H1 (cell line): ENCODE results near the gene RARA. TPM values are rescaled to one million over a fixed set of nuclear protein-coding genes. Genes with fewer than 3 reads are reported as not detected.

ENCODE experiments used
- BRCA1 ChIP-seq: IDR thresholded peaks from 2 replicates; pipeline ENCODE4 v1.6.1; 2012; ENCODE audit warnings: low read depth, low read length, improper control_type of control experiment
- CHD1 ChIP-seq: IDR thresholded peaks from 2 replicates; pipeline ENCODE4 v1.6.1; 2012; ENCODE audit warnings: low read depth, low read length, improper control_type of control experiment
- NANOG ChIP-seq: IDR thresholded peaks from 2 replicates; pipeline ENCODE4 v1.6.1; 2011; ENCODE audit warnings: low read length, low read depth, mild to moderate bottlenecking, inconsistent platforms; ENCODE audit not compliant: insufficient read depth, poor library complexity, severe bottlenecking
- polyA plus RNA-seq, 7 experiments: library from polyadenylated mRNA; depleted of rRNA in 3 of 7; stranded (reverse) in 5 of 7; unstranded in 2 of 7; fragments of >200 nt in 5 of 7; fragments of 200-250 nt in 2 of 7; gene quantifications; 1 replicate in 5 of 7; 2 replicates in 1 of 7; 4 replicates in 1 of 7; pipeline versions ENCODE4 v1.2.1 to v1.2.3, GENCODE V29; 2011 to 2013; ENCODE audit warnings: missing spikeins in 2 of 7, mixed read lengths in 2 of 7
- total RNA-seq: library from RNA; stranded (reverse); fragmentation: NEBNext Ultra II Directional; extraction: Animal tissue kit (Norgen Biotek cat#: 25700); gene quantifications from 2 replicates; pipeline ENCODE4 v1.2.1, GENCODE V29; 2021

The RARA gene
- total and polyA plus RNA-seq, 2 of the 8 experiments (the other 6 are each of a cell fraction or from before 2014, with no cell fraction given) = 4.4 to 16.5 TPM

GRCh38 chr17:40281663-40282062 lies 27.3 kb upstream of the RARA start (continued):
- TF ChIP-seq NANOG = no peak
- no peak for TF ChIP-seq CHD1
- no peak for TF ChIP-seq BRCA1
- TF ChIP-seq, all 59 proteins: peak for 10
